GM11168 (cell line): ENCODE results near the gene FAM114A1.
"Not testable (repeated sequence)": the region's sequence is repeated elsewhere in the genome, so short reads cannot be mapped to it uniquely, and the experiment has no call there.

Experiments
- in situ Hi-C: fragments of 300-500 bp; cut with MboI; formaldehyde crosslinking; loops from one replicate; pipeline ENCODE4 v1.12.0; 2022; ENCODE audit warnings: low sequenced_read_pairs; ENCODE audit not compliant: unreplicated experiment

FAM114A1 gene

GRCh38 chr4:38926896-38927295 lies 59.3 kb downstream of the FAM114A1 start:
- in situ Hi-C loops, result no loop called here

DNA sequence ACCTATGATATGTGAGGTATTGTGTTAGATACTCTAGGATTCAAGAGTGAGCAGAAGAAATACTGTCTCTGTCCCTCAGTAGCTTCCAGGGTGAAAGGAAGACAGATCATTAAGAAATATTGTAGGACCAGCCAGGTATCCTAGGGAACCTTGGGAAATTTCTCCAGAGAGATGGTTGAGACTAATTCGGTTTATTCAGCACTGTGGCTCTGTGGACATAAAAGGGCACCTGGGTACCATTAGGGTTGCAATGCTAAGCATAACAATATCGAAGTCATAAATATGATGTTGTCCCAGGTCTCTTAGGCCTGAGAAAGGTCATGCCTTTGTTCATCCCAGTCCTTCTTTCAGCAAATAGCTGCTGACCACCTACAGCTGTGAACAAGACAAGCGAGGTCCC lies 61.0 kb downstream of the FAM114A1 start:
- in situ Hi-C loops, result no loop called here

GRCh38 chr4:38928974-38929373 lies 61.4 kb downstream of the FAM114A1 start:
- in situ Hi-C loops, result no loop called here

GRCh38 chr4:38930204-38930603 lies 62.6 kb downstream of the FAM114A1 start:
- in situ Hi-C loops, result no loop called here

DNA sequence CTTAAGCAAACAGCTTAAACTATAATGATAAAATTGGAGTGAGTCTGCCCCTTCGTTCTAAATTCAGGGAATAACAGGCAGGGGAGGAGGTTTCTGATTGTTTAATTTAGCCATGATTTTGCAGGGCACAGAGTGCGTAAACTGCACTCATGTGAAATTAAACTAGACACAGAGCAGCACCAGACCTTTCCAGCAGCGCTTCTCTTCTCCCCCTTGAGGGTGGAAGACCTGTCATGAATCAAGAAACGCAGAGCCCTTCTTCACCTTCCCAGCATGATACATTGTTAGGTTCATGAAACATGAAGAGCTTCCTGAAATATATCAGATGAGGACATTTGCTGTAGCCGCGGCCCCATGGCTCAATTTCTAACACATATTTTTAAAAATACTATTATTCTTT lies 63.1 kb downstream of the FAM114A1 start:
- in situ Hi-C loops, result no loop called here

DNA sequence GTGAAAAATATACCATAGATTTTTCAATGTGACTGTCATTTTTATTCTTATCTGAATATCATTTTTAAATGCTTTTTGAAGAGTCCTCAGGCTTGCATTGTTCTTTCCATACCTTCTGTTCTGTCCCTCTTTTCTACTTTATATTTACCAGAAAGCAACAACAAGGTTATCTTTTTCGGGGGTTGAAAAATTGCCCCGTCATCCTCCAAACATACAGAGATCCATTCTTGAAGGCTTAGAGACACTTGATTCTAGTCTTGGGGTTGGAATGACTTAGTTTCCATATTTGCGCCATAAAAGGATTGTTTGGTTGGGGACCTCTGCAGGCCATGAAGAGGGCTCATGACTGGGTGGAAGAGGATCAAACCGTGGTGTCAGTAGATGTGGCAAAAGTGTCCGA lies 63.5 kb downstream of the FAM114A1 start:
- in situ Hi-C loops, result no loop called here

GRCh38 chr4:38935391-38936073 lies 67.9 kb downstream of the FAM114A1 start:
- in situ Hi-C loops, result no loop called here

GRCh38 chr4:38939165-38939564 lies 71.6 kb downstream of the FAM114A1 start:
- in situ Hi-C loops, result no loop called here

- in situ Hi-C loops, result no loop called here
Measured at GRCh38 chr4:38940476-38940875, 72.9 kb downstream of the FAM114A1 start.

- in situ Hi-C loops, result not testable (repeated sequence)
Measured at GRCh38 chr4:38941906-38942305, 74.3 kb downstream of the FAM114A1 start.

- in situ Hi-C loops, result no loop called here
Measured at GRCh38 chr4:38943343-38943742, 75.7 kb downstream of the FAM114A1 start.

- in situ Hi-C loops, result no loop called here
Measured at GRCh38 chr4:38944440-38944839, 76.8 kb downstream of the FAM114A1 start.

DNA sequence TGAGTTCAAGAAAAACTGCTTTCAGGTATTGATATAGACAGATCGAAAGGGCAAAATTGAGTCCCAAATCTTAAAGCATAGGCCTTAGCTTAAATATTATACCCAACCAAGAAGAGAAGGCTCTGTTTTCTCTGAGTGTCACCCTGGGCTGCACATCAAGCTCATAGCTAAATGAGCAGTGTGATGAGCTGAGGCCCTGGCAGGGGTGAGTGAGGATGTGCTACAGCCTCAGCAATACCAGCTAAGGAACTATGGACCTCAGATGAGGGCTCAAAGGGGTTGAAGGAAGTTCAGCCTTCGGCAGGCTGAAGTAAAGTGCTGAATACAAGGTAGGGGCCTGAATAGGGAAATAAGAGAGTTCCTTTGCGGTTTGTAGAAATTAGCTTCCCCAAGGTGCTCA lies 79.3 kb downstream of the FAM114A1 start:
- in situ Hi-C loops, result no loop called here

DNA sequence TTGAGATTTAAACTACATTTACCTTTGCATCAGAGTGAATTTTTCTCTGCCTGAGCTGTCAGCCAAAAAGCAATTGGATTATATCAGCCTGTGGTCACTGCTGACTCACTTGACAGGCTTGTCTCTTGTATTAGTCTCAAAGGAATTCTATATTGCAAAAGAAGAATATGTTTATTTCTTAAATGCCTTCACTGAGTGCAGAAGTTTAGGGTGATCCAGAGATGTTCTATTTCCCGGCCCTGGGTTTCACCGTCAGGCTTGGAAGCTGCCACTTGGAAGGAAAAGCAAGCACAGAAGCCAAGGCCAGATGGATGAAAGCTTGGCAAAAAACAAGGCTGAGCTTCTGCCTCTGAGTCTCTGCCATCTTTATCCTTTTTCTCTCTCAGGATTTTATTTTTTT lies 80.9 kb downstream of the FAM114A1 start:
- in situ Hi-C loops, result no loop called here

DNA sequence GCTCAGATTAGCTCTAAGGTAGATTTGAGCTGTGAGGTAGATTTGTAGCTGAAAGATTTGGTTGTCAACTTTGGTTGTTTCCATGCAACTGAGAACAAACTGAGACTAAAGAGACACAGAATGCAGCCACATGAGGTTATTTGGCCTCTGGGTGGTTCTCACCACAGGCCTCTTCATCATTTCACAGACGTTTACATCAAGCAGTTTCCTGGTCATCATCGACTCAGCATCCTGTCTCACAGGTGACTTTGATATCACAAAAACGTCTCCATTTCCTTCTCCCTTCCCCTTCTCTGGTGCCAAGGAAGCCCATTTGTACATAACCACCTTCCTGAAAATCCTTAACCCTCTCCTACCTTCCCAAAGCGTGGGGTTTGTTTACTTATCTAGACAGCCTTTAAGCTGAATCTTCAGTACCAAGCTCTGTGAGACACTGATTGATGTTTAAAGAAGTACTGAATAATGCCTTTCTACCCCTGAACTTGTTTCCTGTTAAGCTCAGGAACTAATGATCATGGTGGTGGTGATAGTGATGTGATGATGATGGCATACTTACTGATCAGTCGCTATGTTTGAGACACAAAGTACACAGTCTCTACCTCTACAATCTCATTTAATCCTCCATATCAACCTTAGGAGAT lies 81.9 kb downstream of the FAM114A1 start:
- in situ Hi-C loops, result no loop called here

GRCh38 chr4:38950159-38950558 lies 82.6 kb downstream of the FAM114A1 start:
- in situ Hi-C loops, result no loop called here

DNA sequence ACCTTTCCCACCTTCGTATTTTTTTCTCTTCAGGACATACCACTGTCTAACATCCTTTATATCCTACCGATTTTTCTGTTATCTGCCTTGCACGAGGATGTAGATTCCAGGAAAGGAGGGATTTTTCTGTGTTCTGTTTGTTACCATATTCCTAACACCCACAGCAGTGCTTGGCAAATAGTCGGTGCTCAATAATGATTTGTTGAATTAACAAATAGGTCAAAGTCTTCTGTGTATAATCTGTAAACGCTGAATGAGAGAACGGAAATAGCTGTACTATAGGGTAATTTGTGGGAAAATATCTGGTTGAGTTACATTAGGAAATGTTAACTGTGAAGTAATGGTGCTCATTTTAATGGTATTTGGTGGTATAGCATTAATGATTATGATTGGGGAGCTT lies 83.1 kb downstream of the FAM114A1 start:
- in situ Hi-C loops, result no loop called here

- in situ Hi-C loops, result no loop called here
Measured at GRCh38 chr4:38951598-38951997, 84.0 kb downstream of the FAM114A1 start.

DNA sequence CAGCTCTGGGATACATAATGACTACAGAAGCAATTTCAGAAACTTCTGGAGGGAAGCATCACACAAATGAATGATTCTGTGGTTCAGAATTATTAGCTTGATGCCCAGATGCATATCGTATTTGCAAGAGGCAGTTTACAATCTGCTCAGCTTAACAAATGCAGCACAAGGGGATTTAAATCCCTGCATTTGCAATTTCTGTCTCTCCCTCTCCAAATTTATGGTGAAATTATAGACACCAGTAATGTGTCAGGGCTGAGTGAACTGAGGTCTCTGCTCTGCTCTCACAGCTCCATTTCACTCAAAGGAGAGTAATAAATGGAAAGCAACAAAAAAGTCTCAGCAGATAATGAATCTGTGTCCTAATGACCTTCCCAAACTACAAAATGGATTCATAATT lies 84.4 kb downstream of the FAM114A1 start:
- in situ Hi-C loops, result no loop called here

DNA sequence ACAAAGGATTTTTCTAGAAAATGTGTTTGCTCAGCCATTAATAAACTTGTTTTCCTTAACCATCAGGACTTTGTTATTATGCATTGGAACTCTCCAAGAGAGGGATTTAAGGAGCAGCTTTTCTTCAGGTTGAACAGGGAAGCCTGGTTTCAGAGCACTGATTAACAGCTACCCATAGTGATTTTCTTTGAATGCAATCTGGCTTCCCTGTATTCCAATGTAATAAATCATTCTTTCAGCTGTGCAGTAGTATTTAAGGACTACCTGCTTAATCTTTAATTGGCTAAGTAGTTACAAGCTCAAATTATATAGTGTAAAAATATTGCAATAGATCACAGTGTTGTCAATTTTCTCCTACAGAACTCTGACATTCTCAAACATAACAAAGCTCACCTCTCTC lies 87.1 kb downstream of the FAM114A1 start:
- in situ Hi-C loops, result no loop called here

DNA sequence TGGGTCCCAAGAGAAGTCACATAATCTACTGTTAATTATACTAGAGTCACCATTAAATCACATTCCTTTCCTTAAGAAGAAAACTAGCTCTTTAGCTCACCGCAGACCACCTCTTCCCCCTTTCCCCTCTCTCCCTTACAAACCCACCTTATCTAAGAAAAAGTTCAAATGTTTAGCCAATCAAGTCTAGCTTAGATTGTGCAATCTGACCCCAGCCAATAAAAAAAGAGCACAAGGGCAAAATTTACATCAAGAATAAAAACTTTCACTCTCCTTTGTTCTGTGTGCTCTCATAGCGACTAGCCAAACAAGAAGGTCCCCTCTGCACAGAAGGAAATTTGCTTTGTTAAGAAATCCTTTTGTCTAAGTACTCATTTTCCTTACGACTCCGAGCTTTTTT lies 88.4 kb downstream of the FAM114A1 start:
- in situ Hi-C loops, result no loop called here

DNA sequence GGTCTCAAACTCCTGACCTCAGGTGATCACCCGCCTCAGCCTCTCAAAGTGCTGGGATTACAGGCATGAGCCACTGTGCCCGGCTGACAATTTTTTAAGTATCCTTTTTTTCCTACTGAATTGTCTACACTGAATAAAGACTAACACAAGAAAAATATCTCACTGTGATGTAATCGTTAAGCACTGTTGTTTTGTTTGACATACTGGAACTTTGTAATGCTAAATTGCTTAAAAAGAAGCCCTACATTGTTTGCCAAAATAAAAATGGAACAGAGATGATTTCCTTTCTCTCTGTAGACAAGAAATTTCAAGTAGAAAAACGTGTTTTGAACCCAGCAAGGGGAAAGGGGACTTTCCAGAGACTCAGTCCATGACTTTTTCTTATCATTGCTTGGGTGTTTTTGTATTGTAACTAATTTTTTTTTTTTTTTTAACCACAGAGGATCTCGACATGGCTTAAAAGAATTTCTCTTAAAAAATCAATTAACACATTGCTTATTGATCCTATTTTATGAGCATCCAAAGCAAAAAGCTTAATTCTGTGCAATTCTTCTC lies 89.7 kb downstream of the FAM114A1 start:
- in situ Hi-C loops, result no loop called here
